Thyroid gland (tissue), 4 donors: Measurements from ENCODE around the gene ADAM12. TPM values are rescaled to one million over a fixed set of nuclear protein-coding genes. Genes with fewer than 3 reads are reported as not detected.

ENCODE experiments used
- DNase-seq, 2 donors: peaks; one replicate each; pipeline ENCODE4 v3.0.0-alpha.2; 2019
- H3K27ac ChIP-seq, 3 donors: fragments of 200-600 bp; sonication (generic); 1 replicate in 2 of 3; 2 replicates in 1 of 3; pipeline ENCODE4 v1.5.1; 2016 to 2019; ENCODE audit warnings: mild to moderate bottlenecking in 1 of 3, moderate library complexity in 1 of 3
- H3K27me3 ChIP-seq: fragments of 200-600 bp; sonication (generic); one replicate; pipeline ENCODE4 v1.5.1; 2019
- H3K36me3 ChIP-seq, 2 donors: fragments of 200-600 bp; sonication (generic); one replicate each; pipeline ENCODE4 v1.5.1; 2016 to 2019
- H3K4me1 ChIP-seq, 2 donors: fragments of 200-600 bp; sonication (generic); one replicate each; pipeline ENCODE4 v1.5.1; 2017 to 2019
- H3K4me3 ChIP-seq, 3 donors: fragments of 200-600 bp; sonication (generic); replicated peaks in 1 of 3; 1 replicate in 2 of 3; 2 replicates in 1 of 3; pipeline ENCODE4 v1.5.1; 2016; ENCODE audit warnings: mild to moderate bottlenecking in 1 of 3
- H3K9me3 ChIP-seq: fragments of 200-600 bp; sonication (generic); one replicate; pipeline ENCODE4 v1.5.1; 2017
- POLR2A ChIP-seq, 2 donors: fragments of 450-650 bp; IDR thresholded peaks; one replicate each; pipeline ENCODE4 v1.6.1; 2017; ENCODE audit warnings: antibody characterized with exemption in 2 of 2, mild to moderate bottlenecking in 2 of 2, moderate library complexity in 1 of 2
- WGBS, 2 donors: methylation state at CpG; one replicate each; pipeline ENCODE4 v1.1.5; 2017; 5-methylcytosine and 5-hydroxymethylcytosine counted together
- intact Hi-C: fragments of 100-400 bp; cut with DNase I; formaldehyde crosslinking; loops from one replicate; pipeline ENCODE4 v1.15.1; 2023
- total RNA-seq, 4 donors: library from RNA; depleted of rRNA; stranded (reverse); fragments of >200 nt; gene quantifications; one replicate each; pipeline ENCODE4 v1.2.3, GENCODE V29; 2016
- TF ChIP-seq, protein P1 (sequence below), 6 experiments: fragments of 200-600 bp in 3 of 6; fragments of 450-650 bp in 3 of 6; sonication (generic) in 3 of 6; IDR thresholded peaks; one replicate each; pipeline ENCODE4 v1.5.1; 2016 to 2019; ENCODE audit warnings: antibody characterized with exemption in 6 of 6, mild to moderate bottlenecking in 2 of 6, inconsistent platforms in 1 of 6, moderate library complexity in 1 of 6

Gene ADAM12
- total RNA-seq, 4 donors from 2014 or later, result 0.20 to 0.94 (median 0.63) TPM

DNA sequence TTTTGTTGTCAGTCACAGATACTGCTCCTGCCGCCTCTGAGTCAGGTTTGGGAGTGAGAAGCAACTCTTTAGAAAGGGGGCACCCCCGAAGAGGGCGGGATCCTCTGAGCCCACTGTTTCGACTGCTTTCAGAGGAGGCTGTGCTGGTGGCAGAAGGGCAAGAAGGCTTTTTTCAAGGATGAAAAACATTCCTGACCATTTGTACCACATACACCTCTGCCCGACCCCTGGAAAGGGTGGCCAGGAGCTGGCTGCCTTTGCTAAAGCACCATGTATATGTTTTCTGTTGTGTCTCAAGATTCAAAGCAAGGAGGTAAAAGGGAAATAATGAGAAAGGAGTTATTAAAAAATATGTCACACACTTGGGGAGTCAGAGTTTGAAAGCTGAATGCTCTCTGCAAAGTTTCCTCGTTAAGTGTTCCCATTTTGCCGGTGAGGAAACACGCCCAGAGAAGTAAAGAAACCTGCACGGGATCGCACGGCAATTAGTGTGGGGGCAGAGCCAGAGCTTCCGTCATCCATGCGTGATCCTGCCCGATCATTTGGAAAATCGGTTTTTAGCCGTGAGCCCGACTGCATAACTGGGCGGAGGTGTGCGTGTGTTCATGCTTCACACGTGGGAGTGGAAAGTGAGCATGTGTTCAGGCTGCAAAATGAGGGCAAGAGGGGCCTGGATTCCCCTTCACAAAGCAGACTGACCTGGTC, 163.2 kb downstream of the ADAM12 start:
- TF ChIP-seq, protein P1, sequence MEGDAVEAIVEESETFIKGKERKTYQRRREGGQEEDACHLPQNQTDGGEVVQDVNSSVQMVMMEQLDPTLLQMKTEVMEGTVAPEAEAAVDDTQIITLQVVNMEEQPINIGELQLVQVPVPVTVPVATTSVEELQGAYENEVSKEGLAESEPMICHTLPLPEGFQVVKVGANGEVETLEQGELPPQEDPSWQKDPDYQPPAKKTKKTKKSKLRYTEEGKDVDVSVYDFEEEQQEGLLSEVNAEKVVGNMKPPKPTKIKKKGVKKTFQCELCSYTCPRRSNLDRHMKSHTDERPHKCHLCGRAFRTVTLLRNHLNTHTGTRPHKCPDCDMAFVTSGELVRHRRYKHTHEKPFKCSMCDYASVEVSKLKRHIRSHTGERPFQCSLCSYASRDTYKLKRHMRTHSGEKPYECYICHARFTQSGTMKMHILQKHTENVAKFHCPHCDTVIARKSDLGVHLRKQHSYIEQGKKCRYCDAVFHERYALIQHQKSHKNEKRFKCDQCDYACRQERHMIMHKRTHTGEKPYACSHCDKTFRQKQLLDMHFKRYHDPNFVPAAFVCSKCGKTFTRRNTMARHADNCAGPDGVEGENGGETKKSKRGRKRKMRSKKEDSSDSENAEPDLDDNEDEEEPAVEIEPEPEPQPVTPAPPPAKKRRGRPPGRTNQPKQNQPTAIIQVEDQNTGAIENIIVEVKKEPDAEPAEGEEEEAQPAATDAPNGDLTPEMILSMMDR (IDR thresholded peaks at IDR 0.05), result no peak
- no peak for TF ChIP-seq POLR2A (IDR thresholded peaks at IDR 0.05)
- Histone ChIP-seq H3K27me3 (no peaks in the 10 kb centered on the region), H3K27ac (no peak overlapping the region), H3K4me3 (no peak overlapping the region), H3K9me3 (no peaks in the 10 kb centered on the region), H3K36me3 (no peaks in the 10 kb centered on the region), H3K4me1 (no peaks in the 10 kb centered on the region)
- no peak for DNase-seq
- intact Hi-C loops, result no loop called here
- 81 to 86% methylated on average over 20 of the region's 20 CpGs for WGBS, 2 donors

DNA sequence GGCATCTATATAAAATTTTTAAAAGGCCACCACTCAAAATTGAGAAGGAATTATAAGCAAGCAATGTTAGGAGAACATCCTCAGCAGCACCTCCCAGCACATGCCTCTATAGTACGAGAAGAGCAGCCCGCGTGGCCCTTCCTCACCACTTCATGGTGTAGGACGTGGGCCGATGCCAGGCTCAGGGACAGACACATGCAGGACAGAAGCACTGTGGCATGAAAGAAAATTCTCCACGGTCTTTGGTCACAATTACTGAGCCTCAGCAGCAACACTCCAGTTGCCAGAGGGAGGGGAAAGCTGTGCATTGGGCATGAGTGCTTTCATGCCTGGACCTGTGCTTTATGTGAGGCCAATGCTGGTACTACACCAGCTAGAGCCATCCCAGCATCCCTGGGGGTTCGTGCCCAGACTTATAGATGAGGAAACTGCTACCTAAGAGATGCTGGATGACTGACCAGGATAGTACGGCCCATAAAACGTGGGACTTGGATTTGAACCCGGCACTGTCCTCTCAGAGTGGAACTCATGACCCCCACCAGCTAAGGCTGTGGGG, 164.7 kb downstream of the ADAM12 start:
- no peaks in the 10 kb centered on the region for H3K4me1 ChIP-seq
- TF ChIP-seq POLR2A (IDR thresholded peaks at IDR 0.05), result no peak
- TF ChIP-seq, protein P1 (IDR thresholded peaks at IDR 0.05), result peak in 2 of 6 experiments; percentile 8 to 19
- H3K27ac ChIP-seq, result no peak overlapping the region
- peak; percentile 69 to 72 for DNase-seq
- H3K27me3 ChIP-seq, result no peaks in the 10 kb centered on the region
- H3K36me3 ChIP-seq, result no peaks in the 10 kb centered on the region
- intact Hi-C loops, result no loop called here
- no peaks in the 10 kb centered on the region for H3K9me3 ChIP-seq
- no peak overlapping the region for H3K4me3 ChIP-seq
- WGBS, 2 donors, result 64 to 70% methylated on average over 10 of the region's 10 CpGs

DNA sequence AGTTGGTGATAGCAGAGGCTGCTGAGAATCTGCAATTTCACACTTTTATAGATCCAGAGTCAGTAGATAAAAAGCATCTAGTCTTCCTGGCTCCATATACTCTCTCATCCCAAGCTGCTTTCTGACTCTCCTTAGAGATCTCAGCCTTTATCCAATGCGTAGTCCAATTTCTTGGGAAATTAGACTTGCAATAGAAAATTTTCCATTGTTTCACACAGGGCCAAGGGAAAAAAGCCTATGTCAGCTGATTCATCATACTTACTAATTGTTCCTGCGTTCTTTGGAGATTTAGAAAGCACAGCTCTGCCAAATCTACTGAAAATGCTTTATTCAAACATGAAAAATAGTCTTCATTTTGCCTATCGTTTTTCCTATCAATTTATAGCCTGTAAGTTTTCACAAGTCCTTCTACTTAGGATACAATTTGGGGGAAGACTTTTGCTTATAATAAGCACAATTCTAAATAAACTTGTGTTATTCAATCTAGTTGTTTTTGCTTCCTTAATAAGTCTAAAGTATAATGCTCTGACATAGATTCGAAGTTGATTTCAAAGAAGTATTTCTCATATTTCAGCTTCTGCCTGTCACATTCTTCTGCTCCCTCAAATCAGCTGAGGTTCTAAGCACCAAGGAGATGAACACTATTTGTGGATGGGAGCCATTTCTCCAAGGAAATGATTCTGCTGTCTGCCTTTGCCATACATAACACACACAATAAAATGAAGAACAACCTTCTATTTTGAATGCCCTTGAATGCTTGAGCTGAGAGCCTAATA, 165.4 kb downstream of the ADAM12 start:
- Histone ChIP-seq H3K4me1 (no peaks in the 10 kb centered on the region), H3K27me3 (no peaks in the 10 kb centered on the region), H3K4me3 (no peak overlapping the region), H3K27ac (no peak overlapping the region), H3K36me3 (no peaks in the 10 kb centered on the region), H3K9me3 (no peaks in the 10 kb centered on the region)
- 66 to 70% methylated on average over 4 of the region's 4 CpGs for WGBS, 2 donors
- intact Hi-C loops, result no loop called here
- DNase-seq, result no peak
- TF ChIP-seq POLR2A (IDR thresholded peaks at IDR 0.05), result no peak
- TF ChIP-seq, protein P1 (IDR thresholded peaks at IDR 0.05), result no peak

DNA sequence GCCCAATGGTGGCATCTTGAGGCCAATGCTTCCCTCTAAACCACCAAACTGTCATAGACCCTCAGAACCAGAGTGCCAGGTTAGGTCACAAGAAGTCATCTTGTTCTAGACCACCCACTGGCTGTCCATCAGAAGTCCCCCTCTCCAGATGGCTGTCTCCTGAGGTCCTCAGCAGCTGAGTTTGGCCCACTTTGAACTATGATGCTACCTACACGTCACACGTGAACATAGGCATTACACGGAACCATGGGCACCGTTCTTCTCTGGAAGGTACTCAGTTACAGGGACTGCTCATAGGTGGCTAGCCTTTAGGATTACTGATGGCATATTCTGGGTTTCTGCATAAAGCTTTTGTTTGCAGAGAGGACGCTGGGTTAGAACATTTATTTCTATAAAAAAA, 166.4 kb downstream of the ADAM12 start:
- Histone ChIP-seq H3K4me1 (no peaks in the 10 kb centered on the region), H3K27ac (no peak overlapping the region), H3K27me3 (no peaks in the 10 kb centered on the region), H3K4me3 (no peak overlapping the region), H3K36me3 (no peaks in the 10 kb centered on the region), H3K9me3 (no peaks in the 10 kb centered on the region)
- WGBS, 2 donors, result 97 to 98% methylated on average over 5 of the region's 5 CpGs
- no peak for DNase-seq
- TF ChIP-seq, protein P1 (IDR thresholded peaks at IDR 0.05), result no peak
- no peak for TF ChIP-seq POLR2A (IDR thresholded peaks at IDR 0.05)
- intact Hi-C loops, result no loop called here
